Liver (tissue), 9 donors: ENCODE measurements around the gene GARIN5B. TPM values are rescaled to one million over a fixed set of nuclear protein-coding genes. Genes with fewer than 3 reads are reported as not detected.

ENCODE experiments used
- DNase-seq: peaks from one replicate; pipeline ENCODE4 v3.0.0-alpha.2; 2017; ENCODE audit warnings: low spot score
- H3K27ac ChIP-seq, 2 donors: one replicate each; pipeline ENCODE4 v1.7.0; 2013; ENCODE audit warnings: inconsistent platforms in 2 of 2, low read length in 2 of 2, control low read depth in 1 of 2, low read depth in 1 of 2, mild to moderate bottlenecking in 1 of 2
- H3K27me3 ChIP-seq, 4 donors: one replicate each; pipeline versions ENCODE4 v1.6.1 to v1.7.0; 2013; ENCODE audit warnings: low read length in 3 of 4, inconsistent platforms in 1 of 4, mild to moderate bottlenecking in 1 of 4, moderate library complexity in 1 of 4; ENCODE audit not compliant: control insufficient read depth in 4 of 4, insufficient read depth in 4 of 4
- H3K36me3 ChIP-seq, 4 donors: one replicate each; pipeline versions ENCODE4 v1.6.1 to v1.7.0; 2013; ENCODE audit warnings: low read length in 3 of 4, mild to moderate bottlenecking in 3 of 4, low read depth in 1 of 4, moderate library complexity in 1 of 4; ENCODE audit not compliant: control insufficient read depth in 4 of 4, insufficient read depth in 3 of 4
- H3K4me1 ChIP-seq, 4 donors: one replicate each; pipeline versions ENCODE4 v1.6.1 to v1.7.0; 2013; ENCODE audit warnings: low read length in 3 of 4, mild to moderate bottlenecking in 3 of 4, moderate library complexity in 1 of 4; ENCODE audit not compliant: control insufficient read depth in 4 of 4, insufficient read depth in 4 of 4
- H3K4me3 ChIP-seq, 3 donors: one replicate each; pipeline versions ENCODE4 v1.6.1 to v1.7.0; 2013; ENCODE audit warnings: low read length in 3 of 3, control low read depth in 1 of 3, low read depth in 1 of 3, mild to moderate bottlenecking in 1 of 3
- H3K9ac ChIP-seq, 2 donors: one replicate each; pipeline ENCODE4 v1.7.0; 2013; ENCODE audit warnings: low read length in 2 of 2, mild to moderate bottlenecking in 2 of 2, moderate library complexity in 2 of 2, control low read depth in 1 of 2, low read depth in 1 of 2
- H3K9me3 ChIP-seq, 4 donors: one replicate each; pipeline versions ENCODE4 v1.6.1 to v1.7.0; 2013; ENCODE audit warnings: low read length in 3 of 4; ENCODE audit not compliant: control insufficient read depth in 4 of 4
- EGR1 ChIP-seq, 2 donors: IDR thresholded peaks; 2 replicates each; pipeline ENCODE4 v1.6.1; 2016 to 2018; ENCODE audit warnings: antibody characterized with exemption in 2 of 2, low read depth in 2 of 2
- FOXA1 ChIP-seq: IDR thresholded peaks from 2 replicates; pipeline ENCODE4 v1.6.1; 2016; ENCODE audit warnings: antibody characterized with exemption
- FOXA2 ChIP-seq: IDR thresholded peaks from 2 replicates; pipeline ENCODE4 v1.6.1; 2016; ENCODE audit warnings: antibody characterized with exemption
- GABPA ChIP-seq, 2 donors: IDR thresholded peaks in 1 of 2; conservative IDR thresholded peaks in 1 of 2; 2 replicates each; pipeline ENCODE4 v1.6.1; 2016; ENCODE audit warnings: antibody characterized with exemption in 2 of 2, mild to moderate bottlenecking in 1 of 2, moderate library complexity in 1 of 2
- HNF4A ChIP-seq, 2 donors: conservative IDR thresholded peaks; 2 replicates each; pipeline ENCODE4 v1.6.1; 2016; ENCODE audit warnings: antibody characterized with exemption in 2 of 2, mild to moderate bottlenecking in 2 of 2
- HNF4G ChIP-seq: IDR thresholded peaks from 2 replicates; pipeline ENCODE4 v1.6.1; 2016; ENCODE audit warnings: antibody characterized with exemption
- JUND ChIP-seq, 2 donors: IDR thresholded peaks; 2 replicates each; pipeline ENCODE4 v1.6.1; 2016; ENCODE audit warnings: antibody characterized with exemption in 2 of 2
- NR2F2 ChIP-seq: IDR thresholded peaks from 2 replicates; pipeline ENCODE4 v1.6.1; 2016; ENCODE audit warnings: antibody characterized with exemption
- RAD21 ChIP-seq, 2 donors: IDR thresholded peaks; 2 replicates each; pipeline ENCODE4 v1.6.1; 2016; ENCODE audit warnings: antibody characterized with exemption in 2 of 2, mild to moderate bottlenecking in 2 of 2
- RXRA ChIP-seq, 2 donors: IDR thresholded peaks; 2 replicates each; pipeline ENCODE4 v1.6.1; 2017 to 2018; ENCODE audit warnings: antibody characterized with exemption in 2 of 2, mild to moderate bottlenecking in 1 of 2
- SP1 ChIP-seq: IDR thresholded peaks from 2 replicates; pipeline ENCODE4 v1.6.1; 2018; ENCODE audit warnings: antibody characterized with exemption, mild to moderate bottlenecking
- TAF1 ChIP-seq: conservative IDR thresholded peaks from 2 replicates; pipeline ENCODE4 v1.6.1; 2016; ENCODE audit warnings: antibody characterized with exemption, mild to moderate bottlenecking
- YY1 ChIP-seq: IDR thresholded peaks from 2 replicates; pipeline ENCODE4 v1.6.1; 2016; ENCODE audit warnings: antibody characterized with exemption, mild to moderate bottlenecking
- whole genome bisulfite sequencing: extraction: QIAGEN DNeasy Blood & Tissue Kit; methylation state at CpG from one replicate; pipeline ENCODE4 v1.1.7; 2013; 5-methylcytosine and 5-hydroxymethylcytosine counted together
- polyA plus RNA-seq, 2 donors: library from polyadenylated mRNA; stranded (reverse) in 1 of 2; unstranded in 1 of 2; fragments of 200-250 nt in 1 of 2; fragments of >200 nt in 1 of 2; fragmentation: Nextera tagmentation in 1 of 2; extraction: Ambion mirVana in 1 of 2; gene quantifications; one replicate each; pipeline versions ENCODE4 v1.2.1 to v1.2.3, GENCODE V29; 2013 to 2015
- total RNA-seq, 2 donors: library from RNA; depleted of rRNA; stranded (reverse); fragments of >200 nt; gene quantifications; one replicate each; pipeline ENCODE4 v1.2.3, GENCODE V29; 2014
- TF ChIP-seq, protein P1 (sequence below): IDR thresholded peaks from 2 replicates; pipeline ENCODE4 v1.6.1; 2016; ENCODE audit warnings: antibody characterized with exemption
- TF ChIP-seq, protein P2 (sequence below): IDR thresholded peaks from 2 replicates; pipeline ENCODE4 v1.6.1; 2016; ENCODE audit warnings: antibody characterized with exemption
- TF ChIP-seq, protein P3 (sequence below): IDR thresholded peaks from 2 replicates; pipeline ENCODE4 v1.6.1; 2016; ENCODE audit warnings: antibody characterized with exemption
- TF ChIP-seq, protein P4 (sequence below): fragments of 150-350 bp; IDR thresholded peaks from 2 replicates; pipeline ENCODE4 v1.5.1; 2017; ENCODE audit warnings: improper control_type of control experiment, low read depth, low read length; ENCODE audit not compliant: missing input control
- TF ChIP-seq, protein P5 (sequence below): IDR thresholded peaks from 2 replicates; pipeline ENCODE4 v1.6.1; 2016; ENCODE audit warnings: antibody characterized with exemption, mild to moderate bottlenecking
- donor health status: healthy.
- donor health status: healthy.
- donor health status: healthy.
- donor health status: healthy.
- donor health status: healthy.

The GARIN5B gene
- total and polyA plus RNA-seq, 4 donors, result not detected

DNA sequence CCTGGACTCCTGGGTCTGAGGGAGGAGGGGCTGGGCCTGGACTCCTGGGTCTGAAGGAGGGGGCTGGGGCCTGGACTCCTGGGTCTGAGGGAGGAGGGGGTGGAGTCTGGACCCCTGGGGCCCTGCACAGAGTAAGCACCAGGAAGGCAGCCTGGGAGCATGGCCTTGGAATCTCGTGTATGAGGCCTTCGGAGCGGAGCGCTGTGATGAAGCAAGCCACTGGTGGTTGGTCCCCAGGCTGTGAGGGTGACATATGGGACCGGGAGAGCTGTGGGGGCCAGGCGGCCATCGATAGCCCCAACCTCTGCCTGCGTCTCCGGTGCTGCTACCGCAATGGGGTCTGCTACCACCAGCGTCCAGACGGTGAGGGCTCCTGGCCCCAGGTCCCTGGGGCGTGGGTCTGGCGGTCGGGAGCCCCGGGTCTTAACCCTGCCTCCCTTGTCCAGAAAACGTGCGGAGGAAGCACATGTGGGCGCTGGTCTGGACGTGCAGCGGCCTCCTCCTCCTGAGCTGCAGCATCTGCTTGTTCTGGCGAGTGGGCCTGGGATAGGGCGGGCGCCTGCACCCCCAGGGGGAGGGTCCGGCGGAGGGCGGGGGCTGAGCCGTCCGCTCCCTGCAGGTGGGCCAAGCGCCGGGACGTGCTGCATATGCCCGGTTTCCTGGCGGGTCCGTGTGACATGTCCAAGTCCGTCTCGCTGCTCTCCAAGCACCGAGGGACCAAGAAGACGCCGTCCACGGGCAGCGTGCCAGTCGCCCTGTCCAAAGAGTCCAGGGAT, 14.5 kb upstream of the GARIN5B start:
- no peak for DNase-seq
- Histone ChIP-seq H3K27me3 (peaks cover 0 to 4% (median 3%) of the 10 kb centered on the region in 4 donors), H3K9ac (no peak overlapping the region)

DNA sequence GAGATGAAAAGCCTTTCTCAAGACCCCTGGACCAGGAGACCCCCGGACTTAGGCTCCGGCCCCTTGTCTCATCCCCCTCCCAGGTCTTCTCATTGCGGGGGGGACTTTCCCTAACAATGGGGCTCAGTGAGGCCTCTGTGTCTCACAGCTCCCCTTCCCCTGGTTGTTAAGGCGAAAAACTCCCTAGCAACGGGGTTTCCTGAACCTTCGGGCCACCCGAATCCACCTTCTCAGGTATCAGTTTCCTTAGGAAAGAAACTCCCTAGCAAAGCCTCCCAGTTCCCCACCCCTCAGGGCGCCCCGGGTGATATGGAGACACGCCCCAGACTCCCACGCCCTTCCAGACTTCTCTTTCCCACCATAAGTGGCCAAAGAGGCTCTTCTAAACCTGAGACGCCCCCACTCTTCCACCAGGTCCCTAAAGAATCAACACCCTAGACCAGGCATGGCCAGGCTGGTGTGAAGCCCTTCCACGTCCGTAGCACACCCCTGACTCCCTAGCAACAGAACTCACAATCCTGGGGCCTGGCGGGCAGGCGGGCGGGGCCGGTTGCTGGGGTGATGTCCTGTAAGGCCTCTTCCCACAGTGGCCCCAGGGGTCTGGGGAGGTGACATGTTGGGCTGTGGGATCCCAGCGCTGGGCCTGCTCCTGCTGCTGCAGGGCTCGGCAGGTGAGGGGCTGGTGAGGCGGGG, 13.3 kb upstream of the GARIN5B start, which contains the start of gene TMEM190:
TMEM190 (plus strand) TSS at position 586 of the 693 bp plus-strand sequence; CDS start at position 614, 28 bp downstream.
- H3K9ac ChIP-seq, result no peak within 1 kb of the TSS
- H3K4me1 ChIP-seq, result peaks cover 0 to 2% (median 0%) of the 10 kb centered on the region in 4 donors
- WGBS, result 37% methylated on average over 21 of the region's 21 CpGs
- DNase-seq, result no peak
- H3K27me3 ChIP-seq, result peaks cover 0 to 10% (median 6%) of the 10 kb centered on the region in 4 donors
- no peaks in the 10 kb centered on the region for H3K36me3 ChIP-seq
- H3K9me3 ChIP-seq, result no peaks in the 10 kb centered on the region
- TF ChIP-seq, protein P1, sequence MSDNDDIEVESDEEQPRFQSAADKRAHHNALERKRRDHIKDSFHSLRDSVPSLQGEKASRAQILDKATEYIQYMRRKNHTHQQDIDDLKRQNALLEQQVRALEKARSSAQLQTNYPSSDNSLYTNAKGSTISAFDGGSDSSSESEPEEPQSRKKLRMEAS, result no peak
- TF ChIP-seq JUND (IDR thresholded peaks at IDR 0.05) (no peak), GABPA (IDR thresholded peaks at IDR 0.05 in 1 of 2, conservative IDR thresholded peaks at IDR 0.05 in 1 of 2) (no peak), SP1 (no peak), HNF4A (conservative IDR thresholded peaks at IDR 0.05) (no peak), TAF1 (no peak), FOXA2 (no peak), NR2F2 (no peak), EGR1 (IDR thresholded peaks at IDR 0.05; ENCODE audit: low read depth in 2 of 2) (no peak), HNF4G (no peak), FOXA1 (no peak), RXRA (IDR thresholded peaks at IDR 0.05) (no peak), YY1 (no peak), RAD21 (IDR thresholded peaks at IDR 0.05) (no peak)
- TF ChIP-seq, protein P2, sequence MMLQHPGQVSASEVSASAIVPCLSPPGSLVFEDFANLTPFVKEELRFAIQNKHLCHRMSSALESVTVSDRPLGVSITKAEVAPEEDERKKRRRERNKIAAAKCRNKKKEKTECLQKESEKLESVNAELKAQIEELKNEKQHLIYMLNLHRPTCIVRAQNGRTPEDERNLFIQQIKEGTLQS, result no peak
- TF ChIP-seq, protein P3, sequence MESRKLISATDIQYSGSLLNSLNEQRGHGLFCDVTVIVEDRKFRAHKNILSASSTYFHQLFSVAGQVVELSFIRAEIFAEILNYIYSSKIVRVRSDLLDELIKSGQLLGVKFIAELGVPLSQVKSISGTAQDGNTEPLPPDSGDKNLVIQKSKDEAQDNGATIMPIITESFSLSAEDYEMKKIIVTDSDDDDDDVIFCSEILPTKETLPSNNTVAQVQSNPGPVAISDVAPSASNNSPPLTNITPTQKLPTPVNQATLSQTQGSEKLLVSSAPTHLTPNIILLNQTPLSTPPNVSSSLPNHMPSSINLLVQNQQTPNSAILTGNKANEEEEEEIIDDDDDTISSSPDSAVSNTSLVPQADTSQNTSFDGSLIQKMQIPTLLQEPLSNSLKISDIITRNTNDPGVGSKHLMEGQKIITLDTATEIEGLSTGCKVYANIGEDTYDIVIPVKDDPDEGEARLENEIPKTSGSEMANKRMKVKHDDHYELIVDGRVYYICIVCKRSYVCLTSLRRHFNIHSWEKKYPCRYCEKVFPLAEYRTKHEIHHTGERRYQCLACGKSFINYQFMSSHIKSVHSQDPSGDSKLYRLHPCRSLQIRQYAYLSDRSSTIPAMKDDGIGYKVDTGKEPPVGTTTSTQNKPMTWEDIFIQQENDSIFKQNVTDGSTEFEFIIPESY, result no peak
- TF ChIP-seq, protein P4, sequence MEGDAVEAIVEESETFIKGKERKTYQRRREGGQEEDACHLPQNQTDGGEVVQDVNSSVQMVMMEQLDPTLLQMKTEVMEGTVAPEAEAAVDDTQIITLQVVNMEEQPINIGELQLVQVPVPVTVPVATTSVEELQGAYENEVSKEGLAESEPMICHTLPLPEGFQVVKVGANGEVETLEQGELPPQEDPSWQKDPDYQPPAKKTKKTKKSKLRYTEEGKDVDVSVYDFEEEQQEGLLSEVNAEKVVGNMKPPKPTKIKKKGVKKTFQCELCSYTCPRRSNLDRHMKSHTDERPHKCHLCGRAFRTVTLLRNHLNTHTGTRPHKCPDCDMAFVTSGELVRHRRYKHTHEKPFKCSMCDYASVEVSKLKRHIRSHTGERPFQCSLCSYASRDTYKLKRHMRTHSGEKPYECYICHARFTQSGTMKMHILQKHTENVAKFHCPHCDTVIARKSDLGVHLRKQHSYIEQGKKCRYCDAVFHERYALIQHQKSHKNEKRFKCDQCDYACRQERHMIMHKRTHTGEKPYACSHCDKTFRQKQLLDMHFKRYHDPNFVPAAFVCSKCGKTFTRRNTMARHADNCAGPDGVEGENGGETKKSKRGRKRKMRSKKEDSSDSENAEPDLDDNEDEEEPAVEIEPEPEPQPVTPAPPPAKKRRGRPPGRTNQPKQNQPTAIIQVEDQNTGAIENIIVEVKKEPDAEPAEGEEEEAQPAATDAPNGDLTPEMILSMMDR, result no peak
- TF ChIP-seq, protein P5, sequence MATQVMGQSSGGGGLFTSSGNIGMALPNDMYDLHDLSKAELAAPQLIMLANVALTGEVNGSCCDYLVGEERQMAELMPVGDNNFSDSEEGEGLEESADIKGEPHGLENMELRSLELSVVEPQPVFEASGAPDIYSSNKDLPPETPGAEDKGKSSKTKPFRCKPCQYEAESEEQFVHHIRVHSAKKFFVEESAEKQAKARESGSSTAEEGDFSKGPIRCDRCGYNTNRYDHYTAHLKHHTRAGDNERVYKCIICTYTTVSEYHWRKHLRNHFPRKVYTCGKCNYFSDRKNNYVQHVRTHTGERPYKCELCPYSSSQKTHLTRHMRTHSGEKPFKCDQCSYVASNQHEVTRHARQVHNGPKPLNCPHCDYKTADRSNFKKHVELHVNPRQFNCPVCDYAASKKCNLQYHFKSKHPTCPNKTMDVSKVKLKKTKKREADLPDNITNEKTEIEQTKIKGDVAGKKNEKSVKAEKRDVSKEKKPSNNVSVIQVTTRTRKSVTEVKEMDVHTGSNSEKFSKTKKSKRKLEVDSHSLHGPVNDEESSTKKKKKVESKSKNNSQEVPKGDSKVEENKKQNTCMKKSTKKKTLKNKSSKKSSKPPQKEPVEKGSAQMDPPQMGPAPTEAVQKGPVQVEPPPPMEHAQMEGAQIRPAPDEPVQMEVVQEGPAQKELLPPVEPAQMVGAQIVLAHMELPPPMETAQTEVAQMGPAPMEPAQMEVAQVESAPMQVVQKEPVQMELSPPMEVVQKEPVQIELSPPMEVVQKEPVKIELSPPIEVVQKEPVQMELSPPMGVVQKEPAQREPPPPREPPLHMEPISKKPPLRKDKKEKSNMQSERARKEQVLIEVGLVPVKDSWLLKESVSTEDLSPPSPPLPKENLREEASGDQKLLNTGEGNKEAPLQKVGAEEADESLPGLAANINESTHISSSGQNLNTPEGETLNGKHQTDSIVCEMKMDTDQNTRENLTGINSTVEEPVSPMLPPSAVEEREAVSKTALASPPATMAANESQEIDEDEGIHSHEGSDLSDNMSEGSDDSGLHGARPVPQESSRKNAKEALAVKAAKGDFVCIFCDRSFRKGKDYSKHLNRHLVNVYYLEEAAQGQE, result no peak
- H3K4me3 ChIP-seq, result no peak within 1 kb of the TSS
- H3K27ac ChIP-seq, result no peak within 1 kb of the TSS

More for the DNA sequence above, 14.5 kb upstream of the GARIN5B start:
- Histone ChIP-seq H3K36me3 (no peaks in the 10 kb centered on the region), H3K9me3 (no peaks in the 10 kb centered on the region), H3K4me1 (peaks cover 0 to 2% (median 0%) of the 10 kb centered on the region in 4 donors), H3K27ac (no peak overlapping the region), H3K4me3 (no peak overlapping the region)
- 20% methylated on average over 43 of the region's 43 CpGs for WGBS
- TF ChIP-seq EGR1 (IDR thresholded peaks at IDR 0.05; ENCODE audit: low read depth in 2 of 2) (no peak), TAF1 (no peak), SP1 (no peak), NR2F2 (no peak)
